Measurements from ENCODE around the gene SUGCT. TPM values are rescaled to one million over a fixed set of nuclear protein-coding genes. Genes with fewer than 3 reads are reported as not detected.
A peak's percentile ranks its signal among the peaks of the same experiment; 100 is the strongest.

SUGCT gene
- total RNA-seq, 2 donors from 2014 or later: 10.3 to 18.6 TPM

DNA sequence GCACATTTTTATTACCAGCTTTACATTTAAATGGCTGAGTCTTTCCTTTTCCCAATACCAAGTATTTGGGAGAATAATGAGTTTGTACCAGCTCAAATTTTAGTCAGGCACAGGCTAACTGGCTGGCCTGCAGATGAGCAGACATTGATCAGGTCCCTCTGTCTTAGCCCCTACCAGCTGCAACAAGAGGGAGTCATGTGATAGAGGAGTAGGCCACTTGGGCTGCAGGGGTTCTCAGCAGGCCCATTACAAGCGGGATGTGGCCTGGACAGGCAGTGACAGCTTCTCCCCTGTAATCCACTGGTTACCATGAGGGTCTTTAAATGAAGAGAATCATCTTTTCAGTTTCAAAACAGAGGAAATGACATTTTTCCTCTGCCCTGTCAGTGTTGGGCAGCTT, 283.6 kb downstream of the SUGCT start:
- no peak for DNase-seq
- intact Hi-C loops (cut with DNase I, micrococcal nuclease): no loop called here
- no peak for ATAC-seq

GRCh38 chr7:40418983-40419382, 284.2 kb downstream of the SUGCT start:
- DNase-seq (no peak), ATAC-seq (peak; percentile 95)
- intact Hi-C loops (cut with DNase I, micrococcal nuclease): no loop called here

DNA sequence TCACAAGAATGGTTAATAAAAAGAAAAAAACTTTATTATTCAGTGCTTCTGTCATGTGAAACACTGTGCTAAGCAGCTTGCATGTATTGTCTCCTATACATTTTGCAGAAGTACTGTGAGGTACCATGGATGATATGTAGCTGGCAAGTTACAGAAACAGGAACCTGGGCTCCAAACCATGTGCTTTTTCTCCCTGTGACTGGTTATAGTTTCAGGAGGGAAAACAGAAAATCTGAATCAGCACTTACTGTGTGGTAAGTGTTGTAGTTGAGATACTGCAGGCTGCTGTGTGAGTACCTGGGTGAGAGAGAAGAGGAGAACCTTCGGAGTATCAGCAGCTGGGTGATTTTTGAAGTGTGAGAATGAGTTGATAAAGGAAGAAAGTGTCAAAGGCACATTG, 285.0 kb downstream of the SUGCT start:
- DNase-seq (no peak), ATAC-seq (peak; percentile 41)
- intact Hi-C loops (cut with DNase I, micrococcal nuclease): no loop called here

DNA sequence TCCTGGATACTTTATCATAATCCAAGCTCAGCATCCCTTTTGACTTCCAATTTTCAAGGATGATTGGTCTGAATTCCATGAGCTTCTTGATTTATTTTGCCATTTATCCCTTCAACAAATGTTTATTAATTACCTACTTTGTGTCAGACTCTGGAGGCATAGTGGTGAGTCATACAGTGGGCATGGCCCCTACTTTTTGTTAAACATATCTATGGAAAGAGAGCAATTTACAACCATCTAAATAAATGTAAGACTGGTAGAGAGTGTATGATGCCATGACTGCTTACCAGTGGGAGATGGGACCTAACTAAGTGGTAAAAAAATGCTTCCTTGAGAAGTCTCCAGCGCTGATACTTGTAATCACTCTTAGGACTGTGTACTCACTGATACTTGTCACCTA, 286.6 kb downstream of the SUGCT start:
- no peak for ATAC-seq
- intact Hi-C loops (cut with DNase I, micrococcal nuclease): no loop called here
- DNase-seq: no peak

GRCh38 chr7:40425696-40426095, 290.9 kb downstream of the SUGCT start:
- ATAC-seq (no peak), DNase-seq (no peak)
- intact Hi-C loops (cut with DNase I, micrococcal nuclease): no loop called here

GRCh38 chr7:40428421-40428820, 293.6 kb downstream of the SUGCT start:
- ATAC-seq: peak; percentile 97
- intact Hi-C loops (cut with DNase I, micrococcal nuclease): no loop called here
- DNase-seq: no peak

GRCh38 chr7:40429826-40430225, 295.0 kb downstream of the SUGCT start:
- intact Hi-C loops (cut with DNase I, micrococcal nuclease): no loop called here
- ATAC-seq (no peak), DNase-seq (no peak)

GRCh38 chr7:40432046-40432445, 297.2 kb downstream of the SUGCT start:
- ATAC-seq: no peak
- no peak for DNase-seq
- intact Hi-C loops (cut with DNase I, micrococcal nuclease): no loop called here

- ATAC-seq (no peak), DNase-seq (no peak)
- intact Hi-C loops (cut with DNase I, micrococcal nuclease): no loop called here
Observed at GRCh38 chr7:40436710-40437109, 301.9 kb downstream of the SUGCT start.

GRCh38 chr7:40437498-40437897, 302.7 kb downstream of the SUGCT start:
- ATAC-seq: no peak
- intact Hi-C loops (cut with DNase I, micrococcal nuclease): no loop called here

GRCh38 chr7:40437936-40438634, 303.3 kb downstream of the SUGCT start:
- intact Hi-C loops (cut with DNase I, micrococcal nuclease): no loop called here
- ATAC-seq (no peak), DNase-seq (no peak)

More at GRCh38 chr7:40437498-40437897, 302.7 kb downstream of the SUGCT start:
- DNase-seq: no peak

GRCh38 chr7:40439686-40440085, 304.9 kb downstream of the SUGCT start:
- DNase-seq (no peak), ATAC-seq (no peak)
- intact Hi-C loops (cut with DNase I, micrococcal nuclease): no loop called here

DNA sequence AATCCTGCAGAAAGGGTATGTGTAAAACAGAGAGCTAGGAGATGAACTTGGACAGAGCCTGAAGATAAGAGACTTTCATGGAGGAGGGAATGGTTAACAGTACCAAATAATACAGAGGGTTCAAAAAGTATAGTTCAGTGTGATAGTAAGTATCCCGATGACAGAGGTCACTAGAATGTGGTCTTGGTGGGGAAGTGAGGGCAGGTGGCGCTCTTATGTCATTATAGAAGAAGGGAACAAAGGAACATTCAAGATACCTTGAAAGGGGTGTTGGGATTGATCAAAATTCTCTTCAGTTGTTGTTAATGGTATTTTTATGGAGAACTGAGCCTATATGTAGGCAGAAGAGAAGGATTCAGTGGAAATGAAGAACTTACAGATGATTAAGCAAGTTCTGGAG, 312.5 kb downstream of the SUGCT start:
- ATAC-seq (no peak), DNase-seq (no peak)
- intact Hi-C loops (cut with DNase I, micrococcal nuclease): no loop called here

GRCh38 chr7:40455485-40455884, 320.7 kb downstream of the SUGCT start:
- ATAC-seq (no peak), DNase-seq (no peak)
- intact Hi-C loops (cut with DNase I, micrococcal nuclease): no loop called here

- ATAC-seq: no peak
- intact Hi-C loops (cut with DNase I, micrococcal nuclease): no loop called here
- no peak for DNase-seq
Observed at GRCh38 chr7:40457776-40458480, 323.1 kb downstream of the SUGCT start.

DNA sequence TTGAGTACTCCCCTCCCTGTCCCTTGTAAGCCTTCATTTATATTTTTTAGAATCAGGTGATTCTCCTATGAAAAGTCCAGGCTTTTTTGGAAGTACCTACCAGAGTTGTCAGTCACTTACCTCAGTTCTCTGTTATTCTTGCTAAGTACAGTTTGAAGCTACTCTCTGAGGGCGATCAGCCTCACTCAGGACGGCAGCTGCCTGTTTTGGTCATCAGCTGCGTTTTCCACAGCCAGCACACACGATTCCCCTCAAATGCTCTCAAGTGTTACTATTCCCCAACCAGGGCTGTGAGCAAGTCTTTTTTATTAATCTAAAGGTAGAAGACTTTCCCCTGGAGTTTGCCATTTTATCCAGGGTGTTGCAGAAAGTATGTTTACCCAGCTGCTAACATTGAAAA, 328.6 kb downstream of the SUGCT start:
- no peak for DNase-seq
- no peak for ATAC-seq
- intact Hi-C loops (cut with DNase I, micrococcal nuclease): no loop called here

- intact Hi-C loops (cut with DNase I, micrococcal nuclease): no loop called here
- DNase-seq (no peak), ATAC-seq (no peak)
Observed at GRCh38 chr7:40468891-40469864, 334.4 kb downstream of the SUGCT start.

DNA sequence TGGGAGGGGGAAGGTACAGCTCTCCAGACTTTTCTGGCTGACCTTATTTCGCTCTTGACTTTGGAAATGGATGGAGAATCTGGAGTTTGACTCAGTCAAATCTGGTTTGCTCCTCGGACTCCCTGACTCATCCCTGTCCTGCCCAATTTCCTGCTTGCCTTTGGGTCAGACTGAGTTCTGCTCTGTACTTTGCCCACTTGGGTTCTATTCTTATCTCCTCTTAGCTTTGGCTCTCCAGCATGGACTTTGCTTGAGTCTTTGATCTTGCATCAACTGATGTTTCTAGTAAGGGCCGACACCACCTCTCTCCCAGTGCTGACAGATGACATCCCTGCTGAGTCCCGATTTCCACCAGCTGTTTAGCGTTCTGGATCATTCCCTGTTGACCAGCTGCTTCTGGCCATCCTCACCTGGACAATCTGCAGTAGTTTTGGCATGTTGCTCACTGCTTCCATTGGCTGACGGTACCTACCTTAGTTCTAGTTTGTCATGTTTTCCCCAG, 335.3 kb downstream of the SUGCT start:
- no peak for DNase-seq
- ATAC-seq: peak; percentile 21
- intact Hi-C loops (cut with DNase I, micrococcal nuclease): no loop called here

DNA sequence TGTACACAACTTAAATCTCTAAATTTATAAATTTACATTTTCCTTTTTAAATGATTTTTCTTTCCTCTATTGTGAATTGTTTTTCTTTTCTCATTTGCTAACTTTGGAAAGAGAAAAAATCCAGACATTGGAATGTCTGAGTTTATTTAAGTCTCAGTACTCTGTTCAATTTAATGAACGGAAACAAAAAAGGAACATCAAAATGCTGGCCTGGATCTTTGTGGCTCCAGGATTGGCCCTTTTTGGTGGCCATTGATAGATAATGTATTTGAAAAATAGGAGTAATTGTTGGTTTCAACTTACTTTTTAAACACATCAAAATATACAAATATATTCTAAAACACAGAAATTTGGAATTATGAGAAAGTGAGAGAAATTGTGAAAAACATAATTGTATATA, 336.0 kb downstream of the SUGCT start:
- DNase-seq: no peak
- intact Hi-C loops (cut with DNase I, micrococcal nuclease): no loop called here
- no peak for ATAC-seq

Measured in left colon (tissue), 2 donors.